ENCODE measurements around the gene OXLD1.

The OXLD1 gene

DNA sequence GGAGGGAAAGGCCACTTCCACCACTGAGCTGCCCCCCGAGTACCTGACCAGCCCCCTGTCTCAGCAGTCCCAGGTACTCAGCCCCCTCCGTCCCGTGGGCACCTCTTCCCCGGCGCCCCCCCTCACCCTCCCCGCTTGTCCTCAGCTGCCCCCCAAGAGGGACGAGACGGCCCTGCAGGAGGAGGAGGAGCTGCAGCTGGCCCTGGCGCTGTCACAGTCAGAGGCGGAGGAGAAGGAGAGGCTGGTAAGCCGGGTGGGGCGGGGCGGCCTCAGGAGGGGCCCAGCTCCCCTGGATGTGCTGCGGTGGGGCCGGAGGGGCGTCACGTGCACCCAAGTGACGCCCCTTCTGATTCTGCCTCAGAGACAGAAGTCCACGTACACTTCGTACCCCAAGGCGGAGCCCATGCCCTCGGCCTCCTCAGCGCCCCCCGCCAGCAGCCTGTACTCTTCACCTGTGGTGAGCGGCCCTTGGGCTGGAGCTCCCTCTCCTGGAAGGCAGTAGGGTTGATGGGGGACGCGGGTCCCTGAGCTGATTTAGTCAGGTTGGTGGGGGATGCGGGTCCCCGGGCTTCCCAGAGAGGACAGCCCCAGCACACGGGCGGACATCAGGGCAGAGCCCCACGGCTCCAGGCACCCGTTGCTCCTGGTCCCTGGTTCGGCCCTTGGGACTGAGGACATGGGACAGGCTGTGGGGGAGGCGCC, 27.3 kb upstream of the OXLD1 start:
- Mint-ChIP-seq H3K4me3 (no peak overlapping the region), H3K36me3 (ENCODE audit: low read depth) (peaks cover 21% of the 10 kb centered on the region), H3K27ac (no peak overlapping the region), H3K9me3 (no peaks in the 10 kb centered on the region), H3K27me3 (ENCODE audit: low read depth) (no peaks in the 10 kb centered on the region), H3K4me1 (ENCODE audit: low read depth) (no peaks in the 10 kb centered on the region)

DNA sequence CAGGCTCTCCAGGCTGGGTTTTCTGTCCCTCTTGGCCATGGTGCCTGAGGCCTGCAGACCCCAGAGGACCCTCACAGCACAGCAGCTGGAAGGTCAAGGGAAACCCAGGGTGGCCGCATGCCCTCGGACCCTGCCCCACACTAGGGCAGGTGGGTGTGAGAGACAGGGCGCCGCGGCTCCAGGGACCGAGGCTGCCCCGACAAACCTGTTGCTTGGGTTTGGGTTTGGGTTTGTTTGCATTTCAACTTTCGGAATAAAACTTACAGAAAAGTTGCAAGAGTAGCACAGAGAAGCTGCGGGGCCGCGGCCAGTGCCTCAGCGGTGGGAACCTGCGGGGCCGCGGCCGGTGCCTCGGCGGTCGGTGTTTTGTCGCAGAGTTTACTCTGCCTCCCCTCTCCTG, 25.2 kb upstream of the OXLD1 start:
- Mint-ChIP-seq H3K4me3 (no peak overlapping the region), H3K9me3 (no peaks in the 10 kb centered on the region), H3K36me3 (ENCODE audit: low read depth) (peaks cover 21% of the 10 kb centered on the region), H3K27me3 (ENCODE audit: low read depth) (no peaks in the 10 kb centered on the region), H3K27ac (no peak overlapping the region), H3K4me1 (ENCODE audit: low read depth) (peaks cover 2% of the 10 kb centered on the region)

DNA sequence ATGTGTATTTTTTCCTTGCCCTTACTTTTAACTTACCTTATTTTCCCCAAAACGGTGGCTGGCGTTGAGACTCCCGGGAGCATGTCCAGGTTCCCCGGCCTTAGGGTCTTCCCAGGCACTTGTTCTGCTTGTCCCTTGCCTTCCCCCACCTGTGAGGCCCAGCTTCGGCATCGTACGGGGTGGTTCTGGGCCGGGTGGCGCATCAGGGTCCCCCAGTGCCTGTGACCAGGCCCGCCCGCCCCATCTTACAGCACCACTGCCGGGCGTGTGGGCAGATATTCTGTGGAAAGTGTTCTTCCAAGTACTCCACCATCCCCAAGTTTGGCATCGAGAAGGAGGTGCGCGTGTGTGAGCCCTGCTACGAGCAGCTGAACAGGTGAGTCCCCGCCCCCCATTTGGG, 24.8 kb upstream of the OXLD1 start:
- no peaks in the 10 kb centered on the region for H3K27me3 Mint-ChIP-seq (ENCODE audit: low read depth)
- no peak overlapping the region for H3K4me3 Mint-ChIP-seq
- H3K36me3 Mint-ChIP-seq (ENCODE audit: low read depth): peaks cover 23% of the 10 kb centered on the region
- peaks cover 2% of the 10 kb centered on the region for H3K4me1 Mint-ChIP-seq (ENCODE audit: low read depth)
- H3K27ac Mint-ChIP-seq: no peak overlapping the region
- H3K9me3 Mint-ChIP-seq: no peaks in the 10 kb centered on the region

DNA sequence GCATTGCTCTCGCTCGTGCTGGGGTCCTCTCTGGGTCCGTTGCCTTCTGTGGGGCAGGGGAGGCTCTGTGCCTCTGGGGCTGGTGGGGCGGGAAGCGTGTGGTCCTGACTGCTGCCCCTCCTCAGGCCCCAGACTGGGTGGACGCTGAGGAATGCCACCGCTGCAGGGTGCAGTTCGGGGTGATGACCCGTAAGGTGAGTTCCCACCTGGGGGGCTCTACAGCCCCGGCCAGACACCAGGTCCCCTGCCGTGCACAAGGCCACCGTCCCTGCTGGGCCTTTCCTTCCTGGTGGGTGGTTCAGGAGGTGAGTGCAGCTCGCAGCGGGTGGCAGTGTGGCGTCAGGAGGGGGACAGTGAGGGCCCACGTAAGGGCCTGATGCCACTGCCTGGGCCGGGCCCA, 24.1 kb upstream of the OXLD1 start:
- peaks cover 26% of the 10 kb centered on the region for H3K36me3 Mint-ChIP-seq (ENCODE audit: low read depth)
- H3K27ac Mint-ChIP-seq: no peak overlapping the region
- H3K4me1 Mint-ChIP-seq (ENCODE audit: low read depth): peaks cover 2% of the 10 kb centered on the region

DNA sequence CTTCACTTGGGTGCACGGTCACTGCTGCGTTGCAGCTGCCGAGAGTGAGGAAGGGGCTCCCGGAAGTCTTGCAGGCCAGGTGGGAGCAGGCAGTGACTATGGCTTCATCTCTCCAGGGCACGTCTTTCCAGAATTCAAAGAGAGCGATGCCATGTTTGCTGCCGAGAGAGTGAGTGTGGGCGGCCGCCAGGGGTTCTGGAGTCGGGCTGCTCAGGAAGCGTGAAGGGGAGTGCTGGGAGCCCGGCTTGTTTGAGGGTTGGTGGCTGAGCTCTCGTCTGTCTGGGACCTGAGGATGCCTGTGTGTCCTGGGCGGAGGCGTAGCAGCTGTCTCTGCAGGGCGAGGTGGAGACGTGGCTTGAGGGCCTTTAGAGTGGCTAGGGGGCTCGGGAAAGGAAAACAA, 23.7 kb upstream of the OXLD1 start:
- Mint-ChIP-seq H3K4me3 (no peak overlapping the region), H3K27me3 (ENCODE audit: low read depth) (no peaks in the 10 kb centered on the region), H3K27ac (no peak overlapping the region), H3K9me3 (no peaks in the 10 kb centered on the region), H3K4me1 (ENCODE audit: low read depth) (peaks cover 2% of the 10 kb centered on the region), H3K36me3 (ENCODE audit: low read depth) (peaks cover 30% of the 10 kb centered on the region)

More for the DNA sequence above, 24.1 kb upstream of the OXLD1 start:
- Mint-ChIP-seq H3K27me3 (ENCODE audit: low read depth) (no peaks in the 10 kb centered on the region), H3K4me3 (no peak overlapping the region), H3K9me3 (no peaks in the 10 kb centered on the region)

DNA sequence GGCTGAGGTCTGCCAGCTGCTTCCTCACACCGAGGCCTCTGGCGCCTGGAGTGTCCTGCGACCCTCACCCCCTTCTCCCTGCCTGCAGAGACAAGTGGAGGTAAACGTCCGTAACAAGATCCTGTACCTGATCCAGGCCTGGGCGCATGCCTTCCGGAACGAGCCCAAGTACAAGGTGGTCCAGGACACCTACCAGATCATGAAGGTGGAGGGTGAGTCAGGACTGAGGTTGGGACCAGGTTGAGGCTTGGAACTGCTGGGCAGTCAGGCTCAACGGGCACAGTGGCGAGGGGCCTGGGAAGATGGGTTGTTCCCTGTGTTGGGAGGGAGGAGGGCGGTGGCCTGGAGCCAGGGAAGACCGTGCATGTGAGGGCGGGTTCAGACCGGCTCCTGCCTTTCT, 22.2 kb upstream of the OXLD1 start:
- Mint-ChIP-seq H3K36me3 (ENCODE audit: low read depth) (peaks cover 35% of the 10 kb centered on the region), H3K4me3 (no peak overlapping the region), H3K4me1 (ENCODE audit: low read depth) (peaks cover 11% of the 10 kb centered on the region), H3K27ac (no peak overlapping the region), H3K27me3 (ENCODE audit: low read depth) (no peaks in the 10 kb centered on the region), H3K9me3 (no peaks in the 10 kb centered on the region)

DNA sequence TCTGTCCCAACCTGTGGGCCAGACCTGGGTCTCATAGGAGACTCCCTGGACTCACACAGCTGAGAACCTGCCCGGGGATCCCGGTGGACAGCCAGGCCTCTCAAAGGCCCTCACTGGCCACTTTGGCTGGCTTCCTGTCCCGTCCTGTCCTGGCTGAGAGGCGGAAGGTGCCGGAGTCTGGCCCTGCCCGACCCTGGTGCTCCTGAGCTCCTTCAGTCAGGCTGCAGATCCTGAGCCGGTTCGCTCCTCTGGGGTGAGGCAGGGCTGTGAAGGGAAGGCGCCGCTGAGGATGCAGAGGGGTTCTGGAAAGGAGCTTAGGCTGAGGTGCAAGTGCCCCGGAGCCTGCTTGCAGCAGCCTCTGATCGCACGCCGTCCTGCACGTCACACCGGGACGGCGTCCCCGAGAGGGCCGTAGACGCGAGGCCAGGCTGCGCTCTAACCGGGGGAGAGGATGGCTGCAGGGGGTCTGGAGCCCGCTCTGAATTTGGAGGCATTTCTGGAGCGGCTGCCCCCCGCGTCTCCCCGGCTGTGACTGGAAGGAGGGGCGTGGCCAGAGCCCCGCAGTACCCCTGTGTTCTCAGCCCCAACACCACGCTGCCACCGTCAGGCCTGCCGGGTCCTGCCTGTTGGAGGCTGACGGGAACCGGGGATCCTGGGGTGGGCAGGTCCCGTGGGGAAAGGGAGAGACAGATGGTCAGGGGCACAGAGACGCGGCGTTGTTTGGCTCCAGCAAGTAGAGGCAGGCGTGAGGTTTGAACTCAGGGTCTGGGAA, 21.6 kb upstream of the OXLD1 start:
- Mint-ChIP-seq H3K27me3 (ENCODE audit: low read depth) (no peaks in the 10 kb centered on the region), H3K27ac (no peak overlapping the region), H3K4me1 (ENCODE audit: low read depth) (peaks cover 13% of the 10 kb centered on the region), H3K9me3 (no peaks in the 10 kb centered on the region), H3K4me3 (no peak overlapping the region), H3K36me3 (ENCODE audit: low read depth) (peaks cover 36% of the 10 kb centered on the region)

DNA sequence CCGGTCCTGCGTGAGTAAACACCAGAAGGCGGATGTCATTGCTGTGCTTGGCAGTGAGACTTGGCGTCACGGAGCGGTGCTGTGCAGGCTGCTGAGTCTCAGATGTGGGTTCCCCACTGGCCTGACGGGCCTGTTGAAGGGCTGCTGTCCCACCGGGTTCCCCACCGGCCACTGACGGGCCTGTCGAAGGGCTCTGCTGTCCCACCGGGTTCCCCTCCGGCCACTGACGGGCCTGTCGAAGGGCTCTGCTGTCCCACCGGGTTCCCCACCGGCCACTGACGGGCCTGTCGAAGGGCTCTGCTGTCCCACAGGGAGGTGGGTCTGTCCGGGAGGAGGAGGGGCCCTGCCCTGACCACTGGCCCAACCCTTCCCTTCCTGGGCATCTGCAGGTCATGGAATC, 20.2 kb upstream of the OXLD1 start:
- H3K27me3 Mint-ChIP-seq (ENCODE audit: low read depth): no peaks in the 10 kb centered on the region
- no peak overlapping the region for H3K4me3 Mint-ChIP-seq
- H3K27ac Mint-ChIP-seq: no peak overlapping the region
- peaks cover 21% of the 10 kb centered on the region for H3K4me1 Mint-ChIP-seq (ENCODE audit: low read depth)
- no peaks in the 10 kb centered on the region for H3K9me3 Mint-ChIP-seq
- H3K36me3 Mint-ChIP-seq (ENCODE audit: low read depth): peaks cover 34% of the 10 kb centered on the region

DNA sequence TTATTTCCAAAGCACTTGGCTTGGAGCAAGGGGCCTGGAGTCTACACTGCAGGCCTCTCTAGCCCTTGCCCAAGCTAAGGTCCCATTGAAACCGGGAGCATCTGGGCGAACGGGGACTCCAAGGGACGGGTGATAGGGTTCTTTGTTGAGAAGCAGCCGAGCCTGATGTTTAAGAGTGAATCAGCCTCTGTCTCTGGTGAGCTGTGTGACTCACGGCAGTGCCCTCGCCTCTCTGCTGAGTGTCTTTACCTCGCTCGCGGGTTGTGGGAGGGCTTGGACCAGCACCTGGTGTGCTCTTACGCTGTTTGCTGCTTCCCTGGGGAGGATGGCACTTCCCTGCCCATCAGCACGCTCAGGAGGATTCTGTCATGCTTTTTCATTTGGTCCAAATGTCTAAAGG, 18.7 kb upstream of the OXLD1 start:
- Mint-ChIP-seq H3K36me3 (ENCODE audit: low read depth) (peaks cover 34% of the 10 kb centered on the region), H3K9me3 (no peaks in the 10 kb centered on the region), H3K27me3 (ENCODE audit: low read depth) (no peaks in the 10 kb centered on the region), H3K4me3 (peak overlapping the region; percentile 85), H3K27ac (no peak overlapping the region), H3K4me1 (ENCODE audit: low read depth) (peaks cover 21% of the 10 kb centered on the region)

DNA sequence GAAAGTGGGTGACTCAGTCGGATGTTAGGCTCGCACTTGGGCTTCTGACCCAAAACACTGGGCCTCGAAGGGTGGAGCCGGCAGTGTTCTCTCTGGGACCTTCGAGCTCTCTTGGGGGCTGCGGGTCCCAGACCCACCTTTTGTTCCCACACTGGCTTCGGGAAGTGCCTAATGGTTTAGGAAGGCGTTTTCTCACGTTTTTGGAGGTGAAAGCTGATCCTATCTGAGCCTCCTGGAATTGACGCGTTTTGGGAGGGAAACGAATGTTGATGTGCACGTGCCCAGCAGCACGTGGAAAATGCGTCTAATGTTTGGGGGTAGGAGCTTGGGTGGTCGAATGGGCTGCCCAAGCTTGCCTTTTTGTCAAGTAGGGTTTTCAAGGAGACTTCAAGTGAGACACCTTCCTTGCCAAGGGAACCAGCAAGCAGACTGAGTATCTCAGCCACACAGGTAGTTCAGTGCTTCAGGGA, 18.1 kb upstream of the OXLD1 start:
- no peaks in the 10 kb centered on the region for H3K27me3 Mint-ChIP-seq (ENCODE audit: low read depth)
- H3K9me3 Mint-ChIP-seq: no peaks in the 10 kb centered on the region
- peak overlapping the region; percentile 70 for H3K27ac Mint-ChIP-seq
- H3K36me3 Mint-ChIP-seq (ENCODE audit: low read depth): peaks cover 31% of the 10 kb centered on the region
- H3K4me3 Mint-ChIP-seq: peak overlapping the region; percentile 85
- H3K4me1 Mint-ChIP-seq (ENCODE audit: low read depth): peaks cover 21% of the 10 kb centered on the region

DNA sequence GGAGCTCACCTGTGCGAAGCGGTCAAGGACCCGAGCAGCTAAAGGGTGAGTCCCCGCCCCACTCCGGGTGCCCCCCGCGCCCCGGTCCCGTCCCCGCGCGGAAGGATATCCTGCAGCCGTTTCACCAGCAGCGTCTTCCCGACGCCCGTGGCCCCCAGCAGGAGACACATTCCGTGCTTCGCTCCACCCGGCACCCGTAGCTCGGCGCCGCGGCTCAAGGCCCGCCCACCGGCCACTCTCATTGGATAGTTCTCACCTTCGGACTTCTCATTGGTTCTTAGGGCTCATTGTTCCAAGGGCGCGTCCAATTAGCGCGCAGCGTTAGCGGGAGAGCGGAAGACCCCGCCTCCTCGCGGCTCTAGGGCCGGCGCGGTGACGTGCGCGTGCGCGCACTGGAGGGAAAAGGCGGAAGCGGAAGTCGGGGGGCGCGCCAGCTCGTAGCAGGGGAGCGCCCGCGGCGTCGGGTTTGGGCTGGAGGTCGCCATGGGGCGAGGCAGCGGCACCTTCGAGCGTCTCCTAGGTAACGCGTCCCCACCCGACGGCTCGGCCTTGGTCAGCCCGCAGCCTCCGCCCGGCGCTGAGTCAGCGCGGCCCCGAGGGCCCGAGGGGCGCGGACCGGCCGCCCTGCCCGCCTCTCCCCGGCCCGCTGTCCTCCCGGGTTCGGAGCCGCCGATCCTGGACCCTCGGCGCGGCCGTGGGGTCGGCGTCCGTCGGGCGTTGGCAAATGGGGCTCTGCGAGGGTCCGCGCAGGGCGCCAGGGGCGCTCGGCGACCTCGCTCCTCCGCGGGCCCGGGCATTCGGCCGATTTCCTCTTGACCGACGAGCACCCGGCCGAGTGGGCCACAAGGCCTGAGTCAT, 17.4 kb upstream of the OXLD1 start, which contains the start of the genes ARL16 and HGS:
TSS of gene ARL16 (minus strand) at position 214 of the 858 bp plus-strand sequence. CDS start at position 170, 44 bp downstream.
TSS of gene HGS (plus strand) at position 428 of the 858 bp plus-strand sequence. CDS start at position 484, 56 bp downstream.
- Mint-ChIP-seq H3K4me1 (ENCODE audit: low read depth) (peaks cover 21% of the 10 kb centered on the region), H3K4me3 (peak within 1 kb of the TSS; percentile 98)

DNA sequence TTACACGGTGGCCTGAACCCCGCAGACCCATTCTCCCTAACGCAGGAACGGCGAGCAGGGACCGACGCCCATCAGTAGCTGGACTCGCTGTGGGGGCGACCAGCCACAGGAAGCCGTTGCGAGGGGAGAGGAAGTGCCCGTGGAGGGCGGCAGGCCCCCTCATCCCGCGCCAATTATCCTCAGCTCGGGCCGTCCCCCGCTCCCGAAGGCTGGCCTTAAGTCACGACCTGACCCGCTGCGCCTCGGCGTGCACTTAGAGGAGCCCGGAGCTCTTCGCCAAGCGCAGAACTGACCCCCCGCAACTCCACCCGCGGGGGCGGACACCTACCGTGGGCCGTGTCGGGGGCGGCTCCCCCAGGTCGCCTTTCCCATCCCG, 16.8 kb upstream of the OXLD1 start:
- Mint-ChIP-seq H3K9me3 (no peaks in the 10 kb centered on the region), H3K4me1 (ENCODE audit: low read depth) (peaks cover 21% of the 10 kb centered on the region), H3K27me3 (ENCODE audit: low read depth) (no peaks in the 10 kb centered on the region), H3K36me3 (ENCODE audit: low read depth) (peaks cover 24% of the 10 kb centered on the region), H3K4me3 (peak overlapping the region; percentile 98), H3K27ac (peak overlapping the region; percentile 34)

More for the DNA sequence above, 17.4 kb upstream of the OXLD1 start, which contains the start of the genes ARL16 and HGS:
- no peaks in the 10 kb centered on the region for H3K27me3 Mint-ChIP-seq (ENCODE audit: low read depth)
- H3K27ac Mint-ChIP-seq: peak within 1 kb of the TSS; percentile 95
- H3K36me3 Mint-ChIP-seq (ENCODE audit: low read depth): peaks cover 26% of the 10 kb centered on the region
- no peaks in the 10 kb centered on the region for H3K9me3 Mint-ChIP-seq

DNA sequence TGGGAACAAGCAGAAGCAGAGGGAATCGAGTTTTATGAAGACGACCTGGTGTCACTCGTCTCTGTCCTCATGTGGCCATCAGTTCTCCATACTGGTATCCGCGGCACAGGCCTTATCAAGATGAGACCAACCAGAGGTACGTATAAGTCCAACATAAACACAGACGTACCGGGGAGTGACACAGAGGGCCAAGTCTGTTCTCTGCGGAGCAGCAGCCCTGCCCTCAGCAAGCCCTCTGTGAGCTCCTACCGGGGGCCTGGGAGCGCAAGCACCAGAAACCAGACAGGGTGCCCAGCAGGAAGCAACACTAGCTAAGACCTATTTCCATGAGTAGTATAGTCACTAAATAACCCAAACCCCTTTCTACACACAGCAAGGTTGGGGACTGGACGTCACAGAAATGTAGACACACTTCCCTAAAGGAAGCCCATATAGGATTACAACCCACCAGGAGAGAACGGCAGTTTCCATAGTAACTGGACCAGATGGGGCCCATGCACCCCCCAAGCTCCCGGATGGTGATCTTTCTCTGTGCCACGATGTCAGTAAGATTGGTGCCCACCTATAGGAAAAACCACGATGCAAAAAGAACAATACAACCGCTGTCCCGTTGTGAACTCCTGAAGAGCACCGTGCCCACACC, 16.3 kb upstream of the OXLD1 start:
- Mint-ChIP-seq H3K27ac (peak overlapping the region; percentile 34), H3K4me1 (ENCODE audit: low read depth) (peaks cover 21% of the 10 kb centered on the region), H3K27me3 (ENCODE audit: low read depth) (no peaks in the 10 kb centered on the region), H3K4me3 (peak overlapping the region; percentile 98), H3K36me3 (ENCODE audit: low read depth) (peaks cover 24% of the 10 kb centered on the region), H3K9me3 (no peaks in the 10 kb centered on the region)

DNA sequence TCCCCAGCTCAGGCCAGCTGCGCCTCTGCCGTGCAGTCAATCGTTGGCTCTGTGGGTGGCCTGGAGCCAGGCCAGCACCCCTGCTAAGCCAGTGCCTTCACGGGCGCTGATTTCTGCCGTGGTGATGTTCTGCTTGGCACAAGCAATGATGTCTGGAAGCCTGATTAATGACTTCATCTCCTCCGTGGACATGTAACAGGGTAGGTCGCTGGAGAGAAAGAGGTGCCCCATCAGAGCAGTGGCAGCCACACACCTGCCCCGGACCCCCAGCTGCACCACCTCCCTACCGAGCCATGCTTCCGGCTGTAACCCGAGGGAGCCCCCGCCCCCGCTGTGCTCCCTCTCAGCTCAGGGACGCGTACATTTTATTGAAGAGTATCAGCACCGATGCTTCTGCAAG, 15.3 kb upstream of the OXLD1 start:
- peaks cover 18% of the 10 kb centered on the region for H3K4me1 Mint-ChIP-seq (ENCODE audit: low read depth)
- H3K27ac Mint-ChIP-seq: no peak overlapping the region
- no peaks in the 10 kb centered on the region for H3K9me3 Mint-ChIP-seq
- no peaks in the 10 kb centered on the region for H3K27me3 Mint-ChIP-seq (ENCODE audit: low read depth)
- H3K4me3 Mint-ChIP-seq: peak overlapping the region; percentile 7
- peaks cover 15% of the 10 kb centered on the region for H3K36me3 Mint-ChIP-seq (ENCODE audit: low read depth)

Measured in T-helper 1 cell treated with Interleukin-12 subunit alpha and Interleukin-12 subunit beta and Interleukin-4 antibody, amounts not matched to agents 30 μg/mL and 1 μg/mL, for 36 hours (primary cell).